Aorta (tissue), 5 donors: ENCODE measurements around the gene MALT1. TPM values are rescaled to one million over a fixed set of nuclear protein-coding genes. Genes with fewer than 3 reads are reported as not detected.
A peak's percentile ranks its signal among the peaks of the same experiment; 100 is the strongest.

Experiments used
- ATAC-seq: fragments of 200-7000 bp; cut with Tn5 transposase; one replicate; pipeline ENCODE4 v1.9.1; 2022; ENCODE audit warnings: moderate library complexity; ENCODE audit not compliant: low FRiP score
- DNase-seq, 2 donors: peaks; one replicate each; pipeline ENCODE4 v3.0.0-alpha.2; 2020
- H3K27ac ChIP-seq, 2 donors: one replicate each; pipeline ENCODE4 v1.5.1; 2013; ENCODE audit warnings: low read length in 2 of 2, mild to moderate bottlenecking in 2 of 2, moderate library complexity in 2 of 2, control low read depth in 1 of 2, inconsistent platforms in 1 of 2, low read depth in 1 of 2
- H3K27me3 ChIP-seq, 2 donors: one replicate each; pipeline ENCODE4 v1.6.1; 2013; ENCODE audit warnings: control low read depth in 1 of 2, low read length in 1 of 2, mild to moderate bottlenecking in 1 of 2, moderate library complexity in 1 of 2; ENCODE audit not compliant: insufficient read depth in 2 of 2, control insufficient read depth in 1 of 2
- H3K36me3 ChIP-seq, 2 donors: one replicate each; pipeline ENCODE4 v1.6.1; 2013; ENCODE audit warnings: control low read depth in 1 of 2, low read length in 1 of 2, mild to moderate bottlenecking in 1 of 2; ENCODE audit not compliant: insufficient read depth in 2 of 2, control insufficient read depth in 1 of 2
- H3K4me1 ChIP-seq, 2 donors: one replicate each; pipeline ENCODE4 v1.6.1; 2013; ENCODE audit warnings: low read length in 2 of 2, control low read depth in 1 of 2, mild to moderate bottlenecking in 1 of 2, moderate library complexity in 1 of 2; ENCODE audit not compliant: insufficient read depth in 2 of 2, control insufficient read depth in 1 of 2
- H3K4me3 ChIP-seq, 2 donors: one replicate each; pipeline ENCODE4 v1.5.1; 2013; ENCODE audit warnings: low read length in 2 of 2, control low read depth in 1 of 2, mild to moderate bottlenecking in 1 of 2
- H3K9me3 ChIP-seq: one replicate; pipeline ENCODE4 v1.6.1; 2013; ENCODE audit warnings: mild to moderate bottlenecking, low read length; ENCODE audit not compliant: control insufficient read depth
- WGBS, 2 donors: extraction: QIAGEN DNeasy Blood & Tissue Kit; methylation state at CpG; one replicate each; pipeline ENCODE4 v1.1.7; 2013; 5-methylcytosine and 5-hydroxymethylcytosine counted together
- intact Hi-C, 2 donors: fragments of 100-400 bp; cut with DNase I; formaldehyde crosslinking; loops; one replicate each; pipeline versions ENCODE4 v1.14.2 to v1.15.0; 2022
- polyA plus RNA-seq, 2 donors: library from polyadenylated mRNA; stranded (reverse); fragments of 200-250 nt; gene quantifications; one replicate each; pipeline ENCODE4 v1.2.3, GENCODE V29; 2013
- total RNA-seq, 2 donors: library from RNA; stranded (reverse); fragmentation: NEBNext Ultra II Directional; extraction: Animal tissue kit (Norgen Biotek cat#: 25700); gene quantifications; one replicate each; pipeline ENCODE4 v1.2.1, GENCODE V29; 2021
- donor health status: healthy with polysubstance abuse.
- donor health status: Bipolar disorder and iron deficiency.
- donor health status: DM: no; HTN: no; CAD: no.
- donor health status: DM: no; HTN: no; CAD: no.
- donor health status: DM: yes; HTN: yes; CAD: no.

The MALT1 gene
- total and polyA plus RNA-seq, 4 donors, result 3.0 to 27.4 (median 13.7) TPM

GRCh38 chr18:58777471-58777870 lies 106.2 kb downstream of the MALT1 start:
- Histone ChIP-seq H3K27ac (no peak overlapping the region), H3K9me3 (no peaks in the 10 kb centered on the region), H3K36me3 (no peaks in the 10 kb centered on the region), H3K27me3 (no peaks in the 10 kb centered on the region), H3K4me1 (no peaks in the 10 kb centered on the region), H3K4me3 (no peak overlapping the region)
- DNase-seq (no peak), ATAC-seq (no peak)
- intact Hi-C loops, result no loop called here
- 88 to 94% methylated on average over 4 of the region's 4 CpGs for WGBS, 2 donors

- intact Hi-C loops, result no loop called here
- ATAC-seq (no peak), DNase-seq (no peak)
- H3K4me1 ChIP-seq, result no peaks in the 10 kb centered on the region
- no peaks in the 10 kb centered on the region for H3K27me3 ChIP-seq
- H3K4me3 ChIP-seq, result no peak overlapping the region
- H3K9me3 ChIP-seq, result no peaks in the 10 kb centered on the region
- H3K27ac ChIP-seq, result no peak overlapping the region
- 83 to 84% methylated on average over 6 of the region's 6 CpGs for WGBS, 2 donors
- no peaks in the 10 kb centered on the region for H3K36me3 ChIP-seq
Observed at GRCh38 chr18:58779529-58779928, 108.3 kb downstream of the MALT1 start.

- Histone ChIP-seq H3K4me1 (no peaks in the 10 kb centered on the region), H3K36me3 (no peaks in the 10 kb centered on the region), H3K27ac (no peak overlapping the region), H3K9me3 (no peaks in the 10 kb centered on the region), H3K27me3 (no peaks in the 10 kb centered on the region), H3K4me3 (no peak overlapping the region)
- ATAC-seq (no peak), DNase-seq (no peak)
- WGBS, 2 donors, result 94% methylated on average over 10 of the region's 10 CpGs
- intact Hi-C loops, result loop anchor here (2.0 to 5.0 kb wide), 6 partner anchors 87 to 291 kb away; no protein-coding TSS in a partner anchor
Observed at GRCh38 chr18:58780045-58780444, 108.8 kb downstream of the MALT1 start.

GRCh38 chr18:58781627-58782194 lies 110.4 kb downstream of the MALT1 start:
- no peaks in the 10 kb centered on the region for H3K27me3 ChIP-seq
- H3K4me1 ChIP-seq, result no peaks in the 10 kb centered on the region
- peak overlapping the region in 1 of 2 donors; percentile 78 for H3K27ac ChIP-seq
- H3K9me3 ChIP-seq, result no peaks in the 10 kb centered on the region
- intact Hi-C loops, result loop anchor here (2.0 to 5.0 kb wide), 7 partner anchors 86 to 289 kb away; no protein-coding TSS in a partner anchor
- no peak overlapping the region for H3K4me3 ChIP-seq
- DNase-seq (peak; percentile 85 to 87), ATAC-seq (peak; percentile 83)
- WGBS, 2 donors, result 8 to 11% methylated on average over 10 of the region's 10 CpGs
- no peaks in the 10 kb centered on the region for H3K36me3 ChIP-seq

GRCh38 chr18:58784601-58785137 lies 113.4 kb downstream of the MALT1 start:
- no peak overlapping the region for H3K4me3 ChIP-seq
- H3K4me1 ChIP-seq, result no peaks in the 10 kb centered on the region
- H3K36me3 ChIP-seq, result no peaks in the 10 kb centered on the region
- DNase-seq (peak; percentile 83 to 86), ATAC-seq (peak; percentile 71)
- no peaks in the 10 kb centered on the region for H3K9me3 ChIP-seq
- intact Hi-C loops, result loop anchor here (5.0 kb wide), 4 partner anchors 43 to 213 kb away; no protein-coding TSS in a partner anchor
- 1 to 8% methylated on average over 15 of the region's 15 CpGs for WGBS, 2 donors
- no peaks in the 10 kb centered on the region for H3K27me3 ChIP-seq
- H3K27ac ChIP-seq, result peak overlapping the region; percentile 53 to 94

- no peaks in the 10 kb centered on the region for H3K36me3 ChIP-seq
- H3K9me3 ChIP-seq, result no peaks in the 10 kb centered on the region
- no peaks in the 10 kb centered on the region for H3K4me1 ChIP-seq
- no peak overlapping the region for H3K4me3 ChIP-seq
- DNase-seq, result peak; percentile 53 to 76
- ATAC-seq, result peak; percentile 42
- peak overlapping the region; percentile 53 to 94 for H3K27ac ChIP-seq
- WGBS, 2 donors, result 20 to 30% methylated on average over 13 of the region's 13 CpGs
- no peaks in the 10 kb centered on the region for H3K27me3 ChIP-seq
- intact Hi-C loops, result loop anchor here (5.0 kb wide), 2 partner anchors 42 to 82 kb away; no protein-coding TSS in a partner anchor
Observed at GRCh38 chr18:58785171-58785805, 114.0 kb downstream of the MALT1 start.

GRCh38 chr18:58785870-58786269 lies 114.6 kb downstream of the MALT1 start:
- WGBS, 2 donors, result 21 to 32% methylated on average over 4 of the region's 4 CpGs
- DNase-seq, result no peak
- Histone ChIP-seq H3K36me3 (no peaks in the 10 kb centered on the region), H3K4me3 (no peak overlapping the region), H3K27me3 (no peaks in the 10 kb centered on the region), H3K9me3 (no peaks in the 10 kb centered on the region), H3K27ac (peak overlapping the region; percentile 53 to 94), H3K4me1 (no peaks in the 10 kb centered on the region)
- intact Hi-C loops, result loop anchor here (5.0 kb wide), 2 partner anchors 41 to 81 kb away; no protein-coding TSS in a partner anchor
- ATAC-seq, result no peak

- DNase-seq (no peak), ATAC-seq (no peak)
- H3K4me3 ChIP-seq, result no peak overlapping the region
- 82 to 89% methylated on average over 14 of the region's 14 CpGs for WGBS, 2 donors
- no peaks in the 10 kb centered on the region for H3K27me3 ChIP-seq
- intact Hi-C loops, result loop anchor here (5.0 kb wide), 2 partner anchors 40 to 80 kb away; no protein-coding TSS in a partner anchor
- H3K36me3 ChIP-seq, result no peaks in the 10 kb centered on the region
- H3K9me3 ChIP-seq, result no peaks in the 10 kb centered on the region
- no peak overlapping the region for H3K27ac ChIP-seq
- no peaks in the 10 kb centered on the region for H3K4me1 ChIP-seq
Observed at GRCh38 chr18:58787536-58788149, 116.4 kb downstream of the MALT1 start.
